Measurements from ENCODE around the gene ATXN2. TPM values are rescaled to one million over a fixed set of nuclear protein-coding genes. Genes with fewer than 3 reads are reported as not detected.

The ATXN2 gene
- total and polyA plus RNA-seq, 9 of the 15 experiments (the other 6 are each of a cell fraction or from before 2014, with no cell fraction given) = 16.8 to 67.8 (median 29.3) TPM

DNA sequence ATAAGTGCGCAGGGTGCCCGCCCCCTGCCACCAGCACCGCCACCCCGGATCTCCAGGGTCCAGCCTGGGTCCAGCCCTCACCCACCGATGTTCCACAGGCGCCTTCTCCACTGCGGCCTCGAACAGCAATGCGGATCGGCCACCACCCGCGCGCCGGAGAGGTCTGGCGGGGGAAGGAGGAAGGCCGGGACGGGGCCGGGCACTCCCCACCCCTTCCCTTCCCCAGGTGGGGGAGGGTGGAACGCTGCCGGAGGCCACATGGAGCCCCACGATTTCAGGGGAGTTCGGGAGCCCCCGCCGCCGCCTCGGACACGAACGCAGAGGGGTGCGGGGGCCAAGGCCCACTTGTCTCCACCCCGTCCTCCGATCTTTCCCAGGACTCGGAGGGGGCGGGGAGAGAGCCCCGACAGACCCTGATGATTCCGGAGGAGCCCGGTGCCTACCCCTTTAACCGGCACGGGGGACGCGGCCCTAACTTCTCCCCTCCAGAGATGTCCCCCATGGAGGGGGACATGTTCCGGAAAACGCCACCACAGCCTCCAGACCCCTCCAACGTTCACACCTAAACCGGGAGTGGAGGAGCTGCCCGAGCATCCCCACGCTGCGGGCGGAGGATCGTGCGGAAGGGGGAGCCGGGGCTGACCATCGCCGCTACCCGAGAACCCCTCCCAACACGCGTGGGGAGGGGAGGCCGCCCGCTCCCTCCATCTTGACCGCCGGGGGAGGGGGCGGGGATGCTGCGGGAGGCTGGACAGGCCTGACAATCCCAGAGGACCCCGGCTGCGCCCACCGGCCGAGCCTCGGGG, 1.1 kb downstream of the ATXN2 start (continued):
- TF ChIP-seq, protein P1, sequence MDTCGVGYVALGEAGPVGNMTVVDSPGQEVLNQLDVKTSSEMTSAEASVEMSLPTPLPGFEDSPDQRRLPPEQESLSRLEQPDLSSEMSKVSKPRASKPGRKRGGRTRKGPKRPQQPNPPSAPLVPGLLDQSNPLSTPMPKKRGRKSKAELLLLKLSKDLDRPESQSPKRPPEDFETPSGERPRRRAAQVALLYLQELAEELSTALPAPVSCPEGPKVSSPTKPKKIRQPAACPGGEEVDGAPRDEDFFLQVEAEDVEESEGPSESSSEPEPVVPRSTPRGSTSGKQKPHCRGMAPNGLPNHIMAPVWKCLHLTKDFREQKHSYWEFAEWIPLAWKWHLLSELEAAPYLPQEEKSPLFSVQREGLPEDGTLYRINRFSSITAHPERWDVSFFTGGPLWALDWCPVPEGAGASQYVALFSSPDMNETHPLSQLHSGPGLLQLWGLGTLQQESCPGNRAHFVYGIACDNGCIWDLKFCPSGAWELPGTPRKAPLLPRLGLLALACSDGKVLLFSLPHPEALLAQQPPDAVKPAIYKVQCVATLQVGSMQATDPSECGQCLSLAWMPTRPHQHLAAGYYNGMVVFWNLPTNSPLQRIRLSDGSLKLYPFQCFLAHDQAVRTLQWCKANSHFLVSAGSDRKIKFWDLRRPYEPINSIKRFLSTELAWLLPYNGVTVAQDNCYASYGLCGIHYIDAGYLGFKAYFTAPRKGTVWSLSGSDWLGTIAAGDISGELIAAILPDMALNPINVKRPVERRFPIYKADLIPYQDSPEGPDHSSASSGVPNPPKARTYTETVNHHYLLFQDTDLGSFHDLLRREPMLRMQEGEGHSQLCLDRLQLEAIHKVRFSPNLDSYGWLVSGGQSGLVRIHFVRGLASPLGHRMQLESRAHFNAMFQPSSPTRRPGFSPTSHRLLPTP (IDR thresholded peaks at IDR 0.05; ENCODE audit: borderline replicate concordance, extremely low read depth, insufficient read length) = no peak
- TF ChIP-seq CXXC5 (CRISPR knock-in tag; IDR thresholded peaks at IDR 0.05) (peak; percentile 40), KDM4B (IDR thresholded peaks at IDR 0.05; ENCODE audit: borderline replicate concordance in 2 of 2, low read depth in 1 of 2) (no peak; a peak in 1 of 4 replicates), NONO (IDR thresholded peaks at IDR 0.05; ENCODE audit: low read depth in 2 of 2, low read length in 1 of 2) (peak in 1 of 2 experiments; percentile 28; a peak in 1 of 4 replicates), U2AF1 (optimal IDR thresholded peaks at IDR 0.05; ENCODE audit: low read depth, low read length) (no peak), JUND (IDR thresholded peaks at IDR 0.05; ENCODE audit: borderline replicate concordance, low read depth, low read length) (no peak), JUND (tag; IDR thresholded peaks at IDR 0.05; ENCODE audit: borderline replicate concordance, low read depth, low read length) (no peak), NRF1 (conservative IDR thresholded peaks at IDR 0.05 in 1 of 2, IDR thresholded peaks at IDR 0.05 in 1 of 2) (no peak; a peak in 1 of 4 replicates), FOXP1 (CRISPR knock-in tag; IDR thresholded peaks at IDR 0.05) (no peak), CAMTA2 (CRISPR knock-in tag; conservative IDR thresholded peaks at IDR 0.05) (no peak), SIX5 (IDR thresholded peaks at IDR 0.05; ENCODE audit: borderline replicate concordance in 1 of 2, insufficient read depth in 1 of 2, low read depth in 1 of 2, low read length in 2 of 2) (no peak), WHSC1 (IDR thresholded peaks at IDR 0.05; ENCODE audit: low read length) (no peak), BRD9 (IDR thresholded peaks at IDR 0.05; ENCODE audit: low read depth, partially characterized antibody) (no peak), KDM5B (IDR thresholded peaks at IDR 0.05; ENCODE audit: insufficient replicate concordance, low read depth, low read length) (no peak)
- TF ChIP-seq, protein P2, sequence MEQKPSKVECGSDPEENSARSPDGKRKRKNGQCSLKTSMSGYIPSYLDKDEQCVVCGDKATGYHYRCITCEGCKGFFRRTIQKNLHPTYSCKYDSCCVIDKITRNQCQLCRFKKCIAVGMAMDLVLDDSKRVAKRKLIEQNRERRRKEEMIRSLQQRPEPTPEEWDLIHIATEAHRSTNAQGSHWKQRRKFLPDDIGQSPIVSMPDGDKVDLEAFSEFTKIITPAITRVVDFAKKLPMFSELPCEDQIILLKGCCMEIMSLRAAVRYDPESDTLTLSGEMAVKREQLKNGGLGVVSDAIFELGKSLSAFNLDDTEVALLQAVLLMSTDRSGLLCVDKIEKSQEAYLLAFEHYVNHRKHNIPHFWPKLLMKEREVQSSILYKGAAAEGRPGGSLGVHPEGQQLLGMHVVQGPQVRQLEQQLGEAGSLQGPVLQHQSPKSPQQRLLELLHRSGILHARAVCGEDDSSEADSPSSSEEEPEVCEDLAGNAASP (IDR thresholded peaks at IDR 0.05) = no peak
- TF ChIP-seq, protein P3, sequence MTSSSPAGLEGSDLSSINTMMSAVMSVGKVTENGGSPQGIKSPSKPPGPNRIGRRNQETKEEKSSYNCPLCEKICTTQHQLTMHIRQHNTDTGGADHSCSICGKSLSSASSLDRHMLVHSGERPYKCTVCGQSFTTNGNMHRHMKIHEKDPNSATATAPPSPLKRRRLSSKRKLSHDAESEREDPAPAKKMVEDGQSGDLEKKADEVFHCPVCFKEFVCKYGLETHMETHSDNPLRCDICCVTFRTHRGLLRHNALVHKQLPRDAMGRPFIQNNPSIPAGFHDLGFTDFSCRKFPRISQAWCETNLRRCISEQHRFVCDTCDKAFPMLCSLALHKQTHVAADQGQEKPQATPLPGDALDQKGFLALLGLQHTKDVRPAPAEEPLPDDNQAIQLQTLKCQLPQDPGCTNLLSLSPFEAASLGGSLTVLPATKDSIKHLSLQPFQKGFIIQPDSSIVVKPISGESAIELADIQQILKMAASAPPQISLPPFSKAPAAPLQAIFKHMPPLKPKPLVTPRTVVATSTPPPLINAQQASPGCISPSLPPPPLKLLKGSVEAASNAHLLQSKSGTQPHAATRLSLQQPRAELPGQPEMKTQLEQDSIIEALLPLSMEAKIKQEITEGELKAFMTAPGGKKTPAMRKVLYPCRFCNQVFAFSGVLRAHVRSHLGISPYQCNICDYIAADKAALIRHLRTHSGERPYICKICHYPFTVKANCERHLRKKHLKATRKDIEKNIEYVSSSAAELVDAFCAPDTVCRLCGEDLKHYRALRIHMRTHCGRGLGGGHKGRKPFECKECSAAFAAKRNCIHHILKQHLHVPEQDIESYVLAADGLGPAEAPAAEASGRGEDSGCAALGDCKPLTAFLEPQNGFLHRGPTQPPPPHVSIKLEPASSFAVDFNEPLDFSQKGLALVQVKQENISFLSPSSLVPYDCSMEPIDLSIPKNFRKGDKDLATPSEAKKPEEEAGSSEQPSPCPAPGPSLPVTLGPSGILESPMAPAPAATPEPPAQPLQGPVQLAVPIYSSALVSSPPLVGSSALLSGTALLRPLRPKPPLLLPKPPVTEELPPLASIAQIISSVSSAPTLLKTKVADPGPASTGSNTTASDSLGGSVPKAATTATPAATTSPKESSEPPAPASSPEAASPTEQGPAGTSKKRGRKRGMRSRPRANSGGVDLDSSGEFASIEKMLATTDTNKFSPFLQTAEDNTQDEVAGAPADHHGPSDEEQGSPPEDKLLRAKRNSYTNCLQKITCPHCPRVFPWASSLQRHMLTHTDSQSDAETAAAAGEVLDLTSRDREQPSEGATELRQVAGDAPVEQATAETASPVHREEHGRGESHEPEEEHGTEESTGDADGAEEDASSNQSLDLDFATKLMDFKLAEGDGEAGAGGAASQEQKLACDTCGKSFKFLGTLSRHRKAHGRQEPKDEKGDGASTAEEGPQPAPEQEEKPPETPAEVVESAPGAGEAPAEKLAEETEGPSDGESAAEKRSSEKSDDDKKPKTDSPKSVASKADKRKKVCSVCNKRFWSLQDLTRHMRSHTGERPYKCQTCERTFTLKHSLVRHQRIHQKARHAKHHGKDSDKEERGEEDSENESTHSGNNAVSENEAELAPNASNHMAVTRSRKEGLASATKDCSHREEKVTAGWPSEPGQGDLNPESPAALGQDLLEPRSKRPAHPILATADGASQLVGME (CRISPR knock-in tag; IDR thresholded peaks at IDR 0.05) = no peak

All from K562 (cell line).